SKM-1 treated with dmso at 0.1 percent for 144 hours (cell line): ENCODE data around the gene COL18A1.

ENCODE experiments used
- DNase-seq: peaks from one replicate; lab custom pipeline; 2025; ENCODE audit not compliant: unreplicated experiment; lab: John Stamatoyannopoulos, UW

The COL18A1 gene

GRCh38 chr21:45413922-45414321 lies 9.0 kb downstream of the COL18A1 start:
- no peak for DNase-seq

- no peak for DNase-seq
Measured at GRCh38 chr21:45414396-45415187, 9.6 kb downstream of the COL18A1 start.

- no peak for DNase-seq
Measured at GRCh38 chr21:45415188-45415942, 10.4 kb downstream of the COL18A1 start.

GRCh38 chr21:45415943-45416611 lies 11.1 kb downstream of the COL18A1 start:
- DNase-seq = no peak

- no peak for DNase-seq
Measured at GRCh38 chr21:45416620-45417019, 11.7 kb downstream of the COL18A1 start.

GRCh38 chr21:45417256-45417950 lies 12.4 kb downstream of the COL18A1 start:
- DNase-seq = no peak

GRCh38 chr21:45417951-45418300 lies 13.0 kb downstream of the COL18A1 start:
- no peak for DNase-seq

GRCh38 chr21:45418301-45419071 lies 13.5 kb downstream of the COL18A1 start:
- DNase-seq = no peak

- no peak for DNase-seq
Measured at GRCh38 chr21:45419162-45419561, 14.2 kb downstream of the COL18A1 start.

- DNase-seq = no peak
Measured at GRCh38 chr21:45420061-45421041, 15.4 kb downstream of the COL18A1 start.

GRCh38 chr21:45421071-45421845 lies 16.3 kb downstream of the COL18A1 start:
- DNase-seq = no peak

- no peak for DNase-seq
Measured at GRCh38 chr21:45421846-45422775, 17.1 kb downstream of the COL18A1 start.

GRCh38 chr21:45423201-45423955 lies 18.4 kb downstream of the COL18A1 start:
- no peak for DNase-seq

GRCh38 chr21:45423968-45424853 lies 19.2 kb downstream of the COL18A1 start:
- DNase-seq = no peak

- no peak for DNase-seq
Measured at GRCh38 chr21:45424854-45425795, 20.2 kb downstream of the COL18A1 start.
